ENCODE data around the gene SNX15. TPM values are rescaled to one million over a fixed set of nuclear protein-coding genes. Genes with fewer than 3 reads are reported as not detected.
A peak's percentile ranks its signal among the peaks of the same experiment; 100 is the strongest.
"Not testable (repeated sequence)": the region's sequence is repeated elsewhere in the genome, so short reads cannot be mapped to it uniquely, and the experiment has no call there.

SNX15 gene
- total and polyA plus RNA-seq, 12 donors = 16.4 to 35.9 (median 22.5) TPM

DNA sequence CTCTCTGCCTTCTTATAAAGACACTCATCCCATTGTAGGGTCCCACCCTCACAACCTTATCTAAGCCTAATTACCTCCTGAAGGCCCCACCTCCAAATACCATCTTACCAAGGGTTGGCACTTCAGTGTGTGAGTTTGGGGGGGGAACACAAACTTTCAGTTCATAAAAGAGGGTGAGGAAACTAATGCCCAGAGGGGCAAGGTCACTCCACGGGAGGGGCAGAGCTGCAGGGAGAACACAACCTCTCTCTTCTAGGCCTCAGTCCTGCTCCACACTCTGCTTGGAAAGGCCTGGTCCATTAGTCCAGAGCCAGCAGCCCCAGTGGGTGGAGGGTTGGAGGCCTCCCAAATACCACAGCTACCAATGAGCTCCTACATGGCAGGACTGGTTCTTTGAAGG, 27.8 kb upstream of the SNX15 start:
- Histone ChIP-seq H3K9me3 (replicated peaks in 1 of 3) (no peaks in the 10 kb centered on the region), H3K27me3 (no peaks in the 10 kb centered on the region), H3K27ac (no peak overlapping the region), H3K4me3 (no peak overlapping the region), H3K4me1 (replicated peaks in 1 of 2) (peaks cover 15 to 16% of the 10 kb centered on the region in 2 donors), H3K36me3 (replicated peaks in 1 of 2) (no peaks in the 10 kb centered on the region)
- WGBS, 4 donors = 78 to 100% (median 89%) methylated on average over 1 of the region's 1 CpG
- DNase-seq = no peak
- TF ChIP-seq, protein P1, sequence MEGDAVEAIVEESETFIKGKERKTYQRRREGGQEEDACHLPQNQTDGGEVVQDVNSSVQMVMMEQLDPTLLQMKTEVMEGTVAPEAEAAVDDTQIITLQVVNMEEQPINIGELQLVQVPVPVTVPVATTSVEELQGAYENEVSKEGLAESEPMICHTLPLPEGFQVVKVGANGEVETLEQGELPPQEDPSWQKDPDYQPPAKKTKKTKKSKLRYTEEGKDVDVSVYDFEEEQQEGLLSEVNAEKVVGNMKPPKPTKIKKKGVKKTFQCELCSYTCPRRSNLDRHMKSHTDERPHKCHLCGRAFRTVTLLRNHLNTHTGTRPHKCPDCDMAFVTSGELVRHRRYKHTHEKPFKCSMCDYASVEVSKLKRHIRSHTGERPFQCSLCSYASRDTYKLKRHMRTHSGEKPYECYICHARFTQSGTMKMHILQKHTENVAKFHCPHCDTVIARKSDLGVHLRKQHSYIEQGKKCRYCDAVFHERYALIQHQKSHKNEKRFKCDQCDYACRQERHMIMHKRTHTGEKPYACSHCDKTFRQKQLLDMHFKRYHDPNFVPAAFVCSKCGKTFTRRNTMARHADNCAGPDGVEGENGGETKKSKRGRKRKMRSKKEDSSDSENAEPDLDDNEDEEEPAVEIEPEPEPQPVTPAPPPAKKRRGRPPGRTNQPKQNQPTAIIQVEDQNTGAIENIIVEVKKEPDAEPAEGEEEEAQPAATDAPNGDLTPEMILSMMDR (IDR thresholded peaks at IDR 0.05) = no peak
- TF ChIP-seq POLR2A (IDR thresholded peaks at IDR 0.05) = no peak
- intact Hi-C loops (cut with DNase I) = loop anchor here in 1 of 2 donors (10.0 kb wide), 2 partner anchors 65 to 155 kb away; partner anchors contain the start of genes CDC42BPG and GPHA2

DNA sequence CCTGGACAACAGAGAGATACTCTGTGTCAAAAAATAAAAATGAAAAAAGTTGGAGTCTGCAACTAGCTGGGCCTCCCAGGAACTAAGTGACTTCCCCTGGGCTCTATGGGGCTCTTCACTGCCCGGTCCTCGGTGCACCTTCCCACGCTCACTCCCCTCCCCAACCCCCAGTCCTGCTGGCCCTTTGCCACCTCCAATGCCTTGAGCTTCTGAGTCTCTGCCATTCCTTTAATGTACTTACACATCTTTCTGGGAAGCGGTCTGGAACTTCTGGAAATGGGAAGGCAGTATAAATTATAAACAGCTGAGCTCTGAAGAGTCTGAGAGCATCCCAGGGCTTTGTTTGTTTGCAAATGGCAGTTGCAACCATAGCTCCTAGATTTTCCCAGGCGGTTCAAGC, 24.5 kb upstream of the SNX15 start:
- Histone ChIP-seq H3K4me1 (replicated peaks in 1 of 2) (no peaks in the 10 kb centered on the region), H3K9me3 (replicated peaks in 1 of 3) (no peaks in the 10 kb centered on the region), H3K4me3 (no peak overlapping the region), H3K27ac (no peak overlapping the region), H3K27me3 (no peaks in the 10 kb centered on the region), H3K36me3 (replicated peaks in 1 of 2) (no peaks in the 10 kb centered on the region)
- TF ChIP-seq, protein P1 (IDR thresholded peaks at IDR 0.05) = no peak
- TF ChIP-seq POLR2A (IDR thresholded peaks at IDR 0.05) = no peak
- 75 to 91% (median 81%) methylated on average over 5 of the region's 5 CpGs for WGBS, 4 donors
- DNase-seq = no peak
- intact Hi-C loops (cut with DNase I) = no loop called here

DNA sequence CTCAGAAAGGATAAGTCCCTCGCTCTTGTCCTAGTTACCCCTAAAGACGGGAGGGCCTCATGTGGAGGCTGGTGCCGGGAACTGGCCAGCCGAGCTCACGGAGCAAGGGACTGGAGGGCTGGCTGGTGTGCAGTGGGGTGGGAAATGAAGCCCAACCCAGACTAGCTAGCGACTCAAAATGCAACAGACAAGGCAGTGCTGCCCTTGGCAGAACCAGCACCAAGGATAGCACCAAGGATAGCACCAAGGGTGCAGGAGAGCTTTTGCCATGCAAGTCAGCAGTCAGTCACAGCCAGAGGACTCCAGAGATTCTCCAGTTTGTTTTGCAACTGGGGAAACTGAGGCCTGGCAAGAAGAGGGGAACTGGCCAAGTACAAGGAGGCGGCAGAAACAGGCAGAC, 24.0 kb upstream of the SNX15 start:
- intact Hi-C loops (cut with DNase I) = no loop called here

DNA sequence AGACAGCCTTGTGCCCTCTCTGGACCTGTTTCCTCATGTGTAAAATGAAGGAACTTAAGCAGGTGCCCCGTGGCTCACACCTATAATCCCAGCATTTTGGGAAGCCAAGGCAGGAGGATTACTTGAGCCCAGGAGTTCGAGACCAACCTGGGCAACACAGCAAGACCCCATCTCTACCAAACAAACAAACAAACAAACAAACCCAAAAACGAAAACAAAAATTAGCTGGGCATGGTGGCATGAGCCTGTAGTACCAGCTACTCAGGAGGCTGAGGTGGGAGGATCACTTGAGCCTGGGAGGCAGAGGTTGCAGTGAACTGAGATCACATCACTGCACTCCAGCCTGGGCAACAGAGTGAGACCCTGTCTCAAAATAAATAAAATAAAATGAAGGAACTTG, 23.3 kb upstream of the SNX15 start:
- H3K27me3 ChIP-seq; H3K9me3 ChIP-seq (replicated peaks in 1 of 3); H3K36me3 ChIP-seq (replicated peaks in 1 of 2); intact Hi-C loops (cut with DNase I); H3K4me3 ChIP-seq; DNase-seq; H3K4me1 ChIP-seq (replicated peaks in 1 of 2); H3K27ac ChIP-seq: not testable (repeated sequence)
- WGBS, 4 donors = 59 to 67% (median 61%) methylated on average over 3 of the region's 3 CpGs

More for the DNA sequence above, 24.0 kb upstream of the SNX15 start:
- Histone ChIP-seq H3K4me1 (replicated peaks in 1 of 2) (no peaks in the 10 kb centered on the region), H3K9me3 (replicated peaks in 1 of 3) (no peaks in the 10 kb centered on the region), H3K27ac (no peak overlapping the region), H3K27me3 (no peaks in the 10 kb centered on the region), H3K36me3 (replicated peaks in 1 of 2) (no peaks in the 10 kb centered on the region), H3K4me3 (no peak overlapping the region)
- 69 to 76% (median 73%) methylated on average over 7 of the region's 7 CpGs for WGBS, 4 donors
- DNase-seq = peak in 1 of 7 donors; percentile 8
- TF ChIP-seq POLR2A (IDR thresholded peaks at IDR 0.05) = no peak
- TF ChIP-seq, protein P1 (IDR thresholded peaks at IDR 0.05) = no peak

DNA sequence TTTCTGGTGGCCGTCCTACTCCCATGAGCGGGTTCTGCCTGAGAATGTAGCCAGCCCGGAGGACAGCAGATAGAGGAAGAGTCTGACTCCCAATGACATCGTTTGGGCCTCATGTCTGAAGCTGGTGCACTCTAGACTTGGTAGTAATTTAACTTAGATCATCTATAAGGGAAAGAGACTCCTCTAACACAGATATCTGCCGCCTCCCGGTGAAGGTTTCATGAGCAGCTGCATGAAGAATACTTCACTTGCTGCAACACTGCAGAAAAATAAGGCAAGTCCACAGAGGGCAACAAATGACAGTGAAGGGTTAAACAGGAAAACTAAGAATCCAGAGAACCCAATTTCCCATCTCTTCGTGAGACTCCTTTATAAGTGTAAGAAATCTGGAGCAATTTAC, 19.2 kb upstream of the SNX15 start:
- no peaks in the 10 kb centered on the region for H3K27me3 ChIP-seq
- TF ChIP-seq POLR2A (IDR thresholded peaks at IDR 0.05) = no peak
- TF ChIP-seq, protein P1 (IDR thresholded peaks at IDR 0.05) = no peak
- H3K27ac ChIP-seq = no peak overlapping the region
- H3K36me3 ChIP-seq (replicated peaks in 1 of 2) = no peaks in the 10 kb centered on the region
- H3K9me3 ChIP-seq (replicated peaks in 1 of 3) = no peaks in the 10 kb centered on the region
- no peak overlapping the region for H3K4me3 ChIP-seq
- no peak for DNase-seq
- H3K4me1 ChIP-seq (replicated peaks in 1 of 2) = peaks cover 1 to 3% of the 10 kb centered on the region in 2 donors
- intact Hi-C loops (cut with DNase I) = no loop called here
- 66 to 81% (median 71%) methylated on average over 4 to 7 of the region's 7 CpGs for WGBS, 4 donors

Data from adrenal gland (tissue), 12 donors.